SK-N-MC (cell line): Measurements from ENCODE around the gene FKBP14.

Source experiments
- DNase-seq: peaks from one replicate; pipeline ENCODE4 v3.0.0-alpha.2; 2011; ENCODE audit warnings: low read depth, low spot score
- H3K27ac ChIP-seq: fragments of 200-600 bp; sonication (generic); 2 replicates; pipeline ENCODE4 v1.5.1; 2016; ENCODE audit warnings: mixed run types
- H3K36me3 ChIP-seq: fragments of 200-600 bp; sonication (generic); 2 replicates; pipeline ENCODE4 v1.6.1; 2017; ENCODE audit warnings: antibody characterized with exemption, low read length, mixed read lengths; ENCODE audit not compliant: insufficient read depth
- H3K4me3 ChIP-seq: fragments of 200-600 bp; sonication (generic); 2 replicates; pipeline ENCODE4 v1.5.1; 2016
- H3K9ac ChIP-seq: fragments of 200-600 bp; sonication (generic); 2 replicates; pipeline ENCODE4 v1.8.0; 2017; ENCODE audit warnings: mixed run types, mixed read lengths; ENCODE audit not compliant: insufficient read length
- H3K9me3 ChIP-seq: fragments of 200-600 bp; sonication (generic); 2 replicates; pipeline ENCODE4 v1.6.1; 2017; ENCODE audit warnings: low read depth, mild to moderate bottlenecking, antibody characterized with exemption, low read length, moderate library complexity, mixed read lengths
- EZH2 ChIP-seq: fragments of 200-600 bp; sonication (generic); IDR thresholded peaks from one replicate; pipeline ENCODE4 v1.6.1; 2017; ENCODE audit warnings: antibody characterized with exemption
- FOXP2 ChIP-seq: optimal IDR thresholded peaks from 2 replicates; pipeline ENCODE3; 2011; ENCODE audit warnings: mild to moderate bottlenecking, moderate library complexity; ENCODE audit not compliant: insufficient read depth; ENCODE audit errors: extremely low read length, control extremely low read depth
- POLR2AphosphoS5 ChIP-seq: IDR thresholded peaks from 2 replicates; pipeline ENCODE4 v1.6.1; 2012; ENCODE audit warnings: mild to moderate bottlenecking, low read depth, low read length, borderline replicate concordance

FKBP14 gene

GRCh38 chr7:29976673-29977415, 49.7 kb downstream of the FKBP14 start:
- H3K4me3 ChIP-seq: no peak overlapping the region

GRCh38 chr7:29976266-29976665, 50.2 kb downstream of the FKBP14 start:
- Histone ChIP-seq H3K4me3 (no peak overlapping the region), H3K9me3 (no peaks in the 10 kb centered on the region), H3K9ac (no peak overlapping the region), H3K27ac (no peak overlapping the region), H3K36me3 (no peaks in the 10 kb centered on the region)
- no peak for DNase-seq
- no peak for TF ChIP-seq EZH2
- no peak for TF ChIP-seq FOXP2
- TF ChIP-seq POLR2AphosphoS5: no peak

More at GRCh38 chr7:29976673-29977415, 49.7 kb downstream of the FKBP14 start:
- Histone ChIP-seq H3K36me3 (no peaks in the 10 kb centered on the region), H3K27ac (no peak overlapping the region), H3K9ac (no peak overlapping the region), H3K9me3 (no peaks in the 10 kb centered on the region)
- DNase-seq: no peak
- TF ChIP-seq FOXP2 (no peak), POLR2AphosphoS5 (no peak), EZH2 (no peak)

- no peak overlapping the region for H3K4me3 ChIP-seq
- no peaks in the 10 kb centered on the region for H3K9me3 ChIP-seq
- DNase-seq: no peak
- TF ChIP-seq POLR2AphosphoS5 (no peak), EZH2 (no peak), FOXP2 (no peak)
- no peak overlapping the region for H3K9ac ChIP-seq
- no peaks in the 10 kb centered on the region for H3K36me3 ChIP-seq
- H3K27ac ChIP-seq: no peak overlapping the region
These were observed 50.9 kb downstream of the FKBP14 start for GRCh38 chr7:29975561-29975960.

- no peaks in the 10 kb centered on the region for H3K9me3 ChIP-seq
- H3K27ac ChIP-seq: no peak overlapping the region
- TF ChIP-seq EZH2 (no peak), POLR2AphosphoS5 (no peak), FOXP2 (no peak)
- no peaks in the 10 kb centered on the region for H3K36me3 ChIP-seq
- no peak overlapping the region for H3K9ac ChIP-seq
- no peak for DNase-seq
- H3K4me3 ChIP-seq: no peak overlapping the region
These were observed 52.2 kb downstream of the FKBP14 start for GRCh38 chr7:29974286-29974685.

- TF ChIP-seq POLR2AphosphoS5 (no peak), FOXP2 (no peak), EZH2 (no peak)
- DNase-seq: no peak
- Histone ChIP-seq H3K4me3 (no peak overlapping the region), H3K9me3 (no peaks in the 10 kb centered on the region), H3K9ac (no peak overlapping the region), H3K27ac (no peak overlapping the region), H3K36me3 (peaks cover 17% of the 10 kb centered on the region)
These were observed 54.2 kb downstream of the FKBP14 start for GRCh38 chr7:29972315-29972669.

GRCh38 chr7:29971566-29972314, 54.8 kb downstream of the FKBP14 start:
- Histone ChIP-seq H3K36me3 (peaks cover 17% of the 10 kb centered on the region), H3K4me3 (no peak overlapping the region), H3K27ac (no peak overlapping the region), H3K9ac (no peak overlapping the region), H3K9me3 (no peaks in the 10 kb centered on the region)
- no peak for DNase-seq
- TF ChIP-seq POLR2AphosphoS5: no peak
- TF ChIP-seq EZH2: no peak
- no peak for TF ChIP-seq FOXP2

- DNase-seq: no peak
- H3K9ac ChIP-seq: no peak overlapping the region
These were observed 56.3 kb downstream of the FKBP14 start for GRCh38 chr7:29970158-29970557.

GRCh38 chr7:29969738-29970137, 56.8 kb downstream of the FKBP14 start:
- H3K9ac ChIP-seq: no peak overlapping the region
- no peak overlapping the region for H3K27ac ChIP-seq
- no peak for TF ChIP-seq EZH2
- no peak for TF ChIP-seq FOXP2
- no peak for TF ChIP-seq POLR2AphosphoS5
- H3K9me3 ChIP-seq: no peaks in the 10 kb centered on the region
- no peak overlapping the region for H3K4me3 ChIP-seq
- H3K36me3 ChIP-seq: peaks cover 20% of the 10 kb centered on the region
- no peak for DNase-seq

More at GRCh38 chr7:29970158-29970557, 56.3 kb downstream of the FKBP14 start:
- no peaks in the 10 kb centered on the region for H3K9me3 ChIP-seq
- peaks cover 20% of the 10 kb centered on the region for H3K36me3 ChIP-seq
- no peak for TF ChIP-seq POLR2AphosphoS5
- no peak for TF ChIP-seq FOXP2
- TF ChIP-seq EZH2: no peak
- no peak overlapping the region for H3K27ac ChIP-seq
- H3K4me3 ChIP-seq: no peak overlapping the region
